ENCODE results near the gene PRPS1L1. TPM values are rescaled to one million over a fixed set of nuclear protein-coding genes. Genes with fewer than 3 reads are reported as not detected.

Gene PRPS1L1
- total and polyA plus RNA-seq, 10 of the 15 experiments (the other 5 are each of a cell fraction or from before 2014, with no cell fraction given) = not detected

DNA sequence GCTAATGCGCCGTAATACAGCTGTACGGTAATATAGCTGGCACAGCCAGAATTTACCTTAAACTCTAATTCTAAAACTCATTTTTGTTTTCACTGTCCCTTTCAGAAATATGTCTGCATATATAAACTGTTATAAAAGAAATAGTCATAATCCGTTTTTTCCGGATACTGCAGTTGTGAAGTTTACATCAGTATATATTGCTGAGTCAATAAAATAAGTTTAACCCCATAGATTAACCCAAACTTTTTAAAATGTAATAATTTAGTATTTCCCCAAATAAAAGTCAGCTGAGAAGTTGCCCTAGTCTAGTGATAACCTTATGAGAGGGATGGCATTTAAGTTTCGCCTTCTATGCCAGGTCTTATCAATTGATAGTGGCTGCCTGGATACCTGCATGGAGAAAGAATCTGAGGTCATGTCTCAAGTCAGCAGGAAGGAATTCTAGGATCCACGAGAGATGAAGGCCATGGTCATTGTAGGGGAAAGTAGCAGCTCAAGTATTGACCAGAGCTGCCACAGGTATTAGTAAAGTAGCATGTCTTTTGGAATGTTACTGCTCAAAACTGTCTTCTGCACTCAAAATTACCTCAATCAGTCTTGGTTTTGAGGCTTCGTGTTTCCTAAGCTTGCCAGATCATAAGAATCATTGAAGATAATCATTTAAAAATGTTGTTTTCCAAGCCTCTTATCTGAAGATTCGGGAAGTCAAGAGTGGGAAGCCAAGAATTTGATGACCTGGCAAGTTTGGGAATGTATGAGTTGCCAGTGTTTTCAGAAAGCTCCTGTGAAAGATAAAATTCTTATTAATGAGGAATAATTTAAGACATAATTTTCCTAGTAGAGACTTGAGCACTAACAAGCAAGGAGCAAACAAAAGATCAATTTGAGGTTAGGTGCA is 10.8 kb downstream of the PRPS1L1 start:
- no peaks in the 10 kb centered on the region for H3K4me1 ChIP-seq (ENCODE audit: control insufficient read depth, insufficient read depth, low read length)
- ChIA-PET POLR2A (no interaction called here), CTCF (interaction anchor here (1.1 kb wide), 1 partner anchor 312 kb away, joined by 3 read pairs; no protein-coding TSS in a partner anchor), RAD21 (ENCODE audit: unreplicated experiment) (no interaction called here), SMC1A (ENCODE audit: uncharacterized antibody, unreplicated experiment) (interaction anchor here (1.2 kb wide), 1 partner anchor 247 kb away, joined by 4 read pairs; no protein-coding TSS in a partner anchor)
- ATAC-seq (no peak), FAIRE-seq (no peak), DNase-seq (ENCODE audit: low read depth, low spot score) (no peak)
- no peaks in the 10 kb centered on the region for H3K36me3 ChIP-seq (ENCODE audit: control insufficient read depth in 2 of 2, insufficient read depth in 2 of 2, low read length in 1 of 2)
- H4K20me1 ChIP-seq (ENCODE audit: control insufficient read depth, insufficient read depth) = no peaks in the 10 kb centered on the region
- H3K79me2 ChIP-seq (ENCODE audit: control insufficient read depth, insufficient read depth, low read length) = no peaks in the 10 kb centered on the region
- 55% methylated on average over 9 of the region's 9 CpGs for WGBS (ENCODE audit: insufficient coverage, insufficient replicate concordance, low lambda C conversion rate, missing lambda C conversion rate)
- no peak for TF ChIP-seq ZNF384 (IDR thresholded peaks at IDR 0.05; ENCODE audit: borderline replicate concordance, low read depth, low read length)
- no peak for TF ChIP-seq RAD51 (IDR thresholded peaks at IDR 0.05)
- TF ChIP-seq MYB (IDR thresholded peaks at IDR 0.05; ENCODE audit: borderline replicate concordance, low read depth, low read length) = no peak
- TF ChIP-seq RAD21 (IDR thresholded peaks at IDR 0.05; ENCODE audit: insufficient read depth, low read depth, low read length) = no peak
- TF ChIP-seq IKZF1 (conservative IDR thresholded peaks at IDR 0.05) = no peak
- no peak for TF ChIP-seq MTA2 (IDR thresholded peaks at IDR 0.05; ENCODE audit: low read depth)
- TF ChIP-seq KLF5 (IDR thresholded peaks at IDR 0.05; ENCODE audit: partially characterized antibody) = no peak
- no peak for TF ChIP-seq NR2F1 (conservative IDR thresholded peaks at IDR 0.05)
- TF ChIP-seq GABPA (IDR thresholded peaks at IDR 0.05; ENCODE audit: low read depth) = no peak
- TF ChIP-seq NFXL1 (IDR thresholded peaks at IDR 0.05; ENCODE audit: borderline replicate concordance) = no peak
- no peak for TF ChIP-seq ZNF622 (IDR thresholded peaks at IDR 0.05)
- no peak overlapping the region for H3K4me3 ChIP-seq
- no peak overlapping the region for H3K27ac ChIP-seq (ENCODE audit: control insufficient read depth, insufficient read depth)
- BruUV-seq (replicated peaks) = no TSS peak
- in situ Hi-C loops (cut with MboI) (no loop called here), intact Hi-C loops (cut with micrococcal nuclease; ENCODE audit: unreplicated experiment) (no loop called here)
- no peak overlapping the region for H2AFZ ChIP-seq (ENCODE audit: control insufficient read depth, low read depth, low read length)
- H3K9me3 ChIP-seq (replicated peaks; ENCODE audit: control insufficient read depth, insufficient read depth, low read length) = no peaks in the 10 kb centered on the region
- no peak overlapping the region for H3K9ac ChIP-seq (ENCODE audit: control insufficient read depth, insufficient read depth, low read length)
- no peak overlapping the region for H3K4me2 ChIP-seq (ENCODE audit: control insufficient read depth, insufficient read depth)
- H3K27me3 ChIP-seq (replicated peaks in 1 of 2; ENCODE audit: control insufficient read depth in 2 of 2, insufficient read depth in 2 of 2, low read length in 1 of 2) = no peaks in the 10 kb centered on the region; a peak in 1 of 4 replicates
